Left hindlimb (tissue), 1 donor: ENCODE data around the gene DDX18.
"Not testable (repeated sequence)": the region's sequence is repeated elsewhere in the genome, so short reads cannot be mapped to it uniquely, and the experiment has no call there.

Source experiments
- DNase-seq: peaks from one replicate; pipeline ENCODE4 v3.0.0-alpha.2; 2018

The DDX18 gene

GRCh38 chr2:117814417-117815264, at the start of gene DDX18:
Gene DDX18 (plus strand): TSS chr2:117814691. CDS start chr2:117814778, 87 bp downstream.
- peak; percentile 98 for DNase-seq

- DNase-seq: no peak
Observed at GRCh38 chr2:117770730-117771129, 43.8 kb upstream of the DDX18 start.

DNA sequence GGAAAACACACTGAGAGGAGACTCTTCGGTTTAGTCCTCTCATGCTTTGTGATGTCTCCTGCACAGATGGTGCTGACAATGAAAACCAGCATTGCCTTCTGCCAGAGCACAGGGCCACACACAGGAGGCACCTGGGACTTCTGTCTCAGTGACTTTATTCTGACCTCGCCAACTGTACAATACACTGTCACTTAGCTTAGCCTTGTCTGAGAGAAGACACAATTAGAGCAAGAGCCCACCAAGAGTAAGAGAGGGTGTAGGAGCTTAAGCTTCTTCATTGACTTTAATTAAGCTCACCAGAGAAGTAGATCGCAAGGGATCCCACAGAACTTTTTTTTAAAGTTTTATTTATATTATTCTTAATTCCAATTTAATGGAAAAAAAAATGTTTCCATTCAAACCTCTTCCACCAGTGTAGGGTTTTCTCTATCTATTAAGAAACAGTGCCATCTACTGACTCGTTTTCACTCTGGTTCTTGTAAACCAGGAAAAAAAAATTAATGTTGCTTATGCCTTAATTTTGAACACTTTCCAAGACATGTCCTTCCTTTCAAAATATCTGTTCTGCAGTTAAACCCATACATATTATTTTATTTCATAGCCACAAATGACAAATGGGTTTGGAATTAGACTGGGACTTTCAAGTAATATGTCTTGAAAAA, 42.4 kb upstream of the DDX18 start:
- no peak for DNase-seq

DNA sequence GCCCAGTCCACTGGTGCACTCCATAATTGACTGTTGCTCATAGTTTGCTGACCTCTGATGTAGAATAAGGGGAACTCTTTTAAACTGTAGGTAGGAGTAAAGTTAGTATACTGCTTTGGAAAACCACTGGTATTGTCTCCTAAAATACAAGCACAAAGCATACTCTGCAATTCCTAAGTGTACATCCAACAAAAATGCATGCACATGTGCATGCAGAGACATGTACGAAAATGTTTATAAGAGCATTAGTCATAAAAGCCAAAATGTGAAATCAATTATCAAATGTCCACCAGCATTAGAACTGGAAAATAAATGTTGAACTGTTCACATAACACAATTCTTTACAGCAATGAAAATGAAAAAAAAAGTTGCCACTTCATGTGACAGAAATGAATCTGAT, 39.8 kb upstream of the DDX18 start:
- no peak for DNase-seq

DNA sequence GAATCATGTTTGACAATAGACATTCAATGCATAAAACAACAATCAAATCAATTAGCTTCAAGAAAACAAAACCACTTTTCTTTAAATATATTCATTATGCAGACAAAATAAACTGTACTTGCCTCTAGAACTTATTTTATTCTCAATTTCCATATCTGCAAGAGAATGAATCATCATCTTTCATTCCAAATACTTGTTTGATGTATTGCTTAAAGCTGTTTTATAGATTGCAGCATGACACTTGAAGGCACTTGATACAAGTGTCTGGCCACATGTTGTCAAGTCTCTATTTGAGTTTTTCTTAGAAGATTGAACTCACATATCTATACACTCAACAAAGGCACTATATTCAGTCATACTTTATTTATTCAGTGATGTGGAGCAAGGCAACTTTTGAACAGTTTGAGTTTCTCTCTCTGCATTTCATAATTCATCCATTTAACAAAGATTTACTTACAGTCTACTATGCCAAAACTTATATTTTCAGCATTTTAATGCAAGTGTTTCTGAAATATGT, 38.7 kb upstream of the DDX18 start:
- no peak for DNase-seq

GRCh38 chr2:117776888-117777287, 37.6 kb upstream of the DDX18 start:
- no peak for DNase-seq

DNA sequence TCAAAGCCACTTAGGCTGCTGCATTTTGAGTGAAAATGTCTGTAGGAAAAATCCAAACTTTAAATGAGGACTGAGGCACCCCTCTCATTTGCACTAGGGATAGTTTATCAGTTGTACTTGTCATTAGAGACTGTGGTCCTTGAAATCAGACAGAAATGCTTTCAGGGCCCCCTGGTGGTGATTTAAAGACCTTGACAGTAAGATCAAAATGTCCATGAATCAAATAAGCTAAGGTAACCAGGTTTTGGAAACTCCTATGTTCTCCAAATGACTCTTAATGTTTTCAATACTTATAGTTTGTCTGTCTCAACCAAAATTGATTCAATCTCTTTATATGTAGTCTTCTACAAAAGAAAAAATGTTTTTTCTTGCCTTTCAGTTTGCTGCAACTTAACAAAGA, 28.8 kb upstream of the DDX18 start:
- DNase-seq: no peak

- no peak for DNase-seq
Observed at GRCh38 chr2:117786520-117786919, 28.0 kb upstream of the DDX18 start.

DNA sequence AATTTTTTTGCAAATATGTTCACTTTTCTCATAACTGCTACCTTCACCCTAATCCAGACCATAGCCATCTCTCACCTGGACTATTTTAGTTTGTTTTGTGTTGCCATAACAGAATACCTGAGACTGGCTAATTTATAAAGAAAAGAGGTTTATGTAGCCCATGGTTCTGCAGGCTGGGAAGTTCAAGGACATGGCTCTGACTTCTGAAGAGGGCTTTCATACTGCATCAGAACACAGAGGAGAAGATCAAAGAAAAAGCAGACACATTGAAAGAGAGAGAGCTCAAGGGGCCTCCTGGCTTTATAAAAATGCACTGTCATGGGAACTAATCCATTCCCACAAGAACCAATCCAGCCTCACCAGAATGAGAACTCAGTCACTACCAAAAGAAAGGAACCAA, 25.0 kb upstream of the DDX18 start:
- DNase-seq: no peak

DNA sequence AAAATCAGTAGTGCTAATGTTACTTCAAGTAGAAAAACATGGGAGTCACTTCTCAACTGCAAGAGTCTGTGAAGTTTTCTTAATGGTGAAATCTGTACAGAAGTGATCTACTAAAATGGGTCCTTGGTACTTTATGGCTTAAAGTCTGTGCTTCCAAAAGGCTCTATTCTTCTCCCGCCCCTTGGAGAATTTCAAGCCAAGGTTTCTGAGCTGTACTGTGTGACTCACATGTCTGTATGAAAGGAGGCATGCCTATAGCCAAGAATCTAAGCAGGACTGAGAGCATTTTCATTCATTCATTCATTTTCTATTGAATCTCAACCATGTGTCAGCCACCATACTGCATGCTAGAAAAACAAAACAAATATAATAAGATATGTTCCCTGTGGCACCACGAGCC, 19.8 kb upstream of the DDX18 start:
- DNase-seq: no peak

GRCh38 chr2:117801826-117802225, 12.7 kb upstream of the DDX18 start:
- no peak for DNase-seq

- not testable (repeated sequence) for DNase-seq
Observed at GRCh38 chr2:117803644-117804325, 10.7 kb upstream of the DDX18 start.

DNA sequence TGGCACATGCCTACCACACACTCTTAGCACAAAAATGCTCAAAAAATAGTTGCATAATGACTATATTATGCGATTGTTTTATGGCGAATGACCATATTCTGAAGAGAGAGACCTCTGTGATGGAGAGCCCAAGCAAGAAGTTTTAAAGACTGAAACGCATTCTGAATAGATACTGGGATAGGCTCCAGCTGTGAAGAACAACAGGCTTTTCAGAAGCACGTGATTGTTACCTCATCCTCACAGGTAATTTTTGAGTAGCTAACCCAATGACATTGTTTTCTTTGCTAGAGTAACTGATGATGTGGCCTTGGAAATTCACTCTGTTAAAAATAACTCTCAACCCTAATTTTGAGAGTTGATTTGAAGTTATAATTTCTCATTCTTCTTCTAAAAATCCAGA, 2.0 kb upstream of the DDX18 start:
- no peak for DNase-seq

DNA sequence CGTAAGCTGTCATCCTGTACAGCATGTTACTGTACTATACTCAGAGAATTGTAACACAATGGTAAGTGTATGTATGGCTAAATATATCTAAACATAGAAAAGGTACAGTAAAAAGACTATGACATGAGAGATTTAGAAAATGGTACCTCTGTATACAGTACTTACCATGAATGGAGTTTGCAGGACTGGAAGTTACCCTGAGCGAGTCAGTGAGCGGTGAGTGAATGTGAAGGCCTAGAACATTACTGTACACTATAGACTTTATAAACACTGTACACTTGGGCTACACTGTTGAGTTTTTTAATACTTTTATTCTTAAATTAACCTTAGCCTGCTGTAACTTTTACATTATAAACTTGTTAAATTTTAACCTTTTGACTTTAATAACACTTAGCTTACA, 1.5 kb downstream of the DDX18 start:
- no peak for DNase-seq

GRCh38 chr2:117818921-117819320, 4.4 kb downstream of the DDX18 start:
- DNase-seq: no peak

DNA sequence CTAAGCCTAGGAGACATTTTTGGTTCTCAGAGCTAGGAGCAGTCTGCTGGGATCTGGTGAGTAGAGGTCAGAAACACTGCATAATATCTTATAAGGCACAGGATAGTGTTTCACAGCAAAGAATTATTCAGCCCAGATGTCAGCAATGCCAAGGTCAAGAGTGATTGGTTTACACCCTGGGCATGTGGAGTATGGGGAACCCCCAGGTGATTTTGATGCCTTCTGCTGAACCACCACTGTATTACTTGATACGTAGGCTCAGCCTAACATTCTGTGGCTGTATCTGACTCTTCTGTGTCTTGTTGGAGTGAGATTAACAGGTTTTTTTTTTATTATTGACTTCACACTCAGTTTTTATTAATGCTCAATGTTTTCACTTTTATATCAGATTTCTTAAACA, 6.0 kb downstream of the DDX18 start:
- DNase-seq: no peak

DNA sequence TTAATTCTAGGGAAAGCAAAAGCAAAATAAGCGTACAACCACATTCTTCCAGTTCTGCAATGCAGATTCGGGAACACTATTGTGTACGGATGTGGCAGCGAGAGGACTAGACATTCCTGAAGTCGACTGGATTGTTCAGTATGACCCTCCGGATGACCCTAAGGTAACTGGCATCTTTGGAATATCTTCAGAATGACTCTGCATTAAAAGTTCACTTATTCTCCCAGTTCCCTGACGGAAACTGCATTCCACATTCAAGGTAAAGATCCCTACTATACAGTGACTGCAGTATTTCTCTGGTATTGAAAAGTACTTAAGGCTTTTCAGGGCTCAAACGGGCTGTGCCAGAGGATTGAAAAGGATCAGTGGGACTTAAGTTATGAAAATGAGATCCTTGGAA, 10.9 kb downstream of the DDX18 start:
- DNase-seq: no peak

- not testable (repeated sequence) for DNase-seq
Observed at GRCh38 chr2:117827464-117827863, 13.0 kb downstream of the DDX18 start.

GRCh38 chr2:117828870-117829269, 14.4 kb downstream of the DDX18 start:
- no peak for DNase-seq

- DNase-seq: no peak
Observed at GRCh38 chr2:117832332-117832731, 17.8 kb downstream of the DDX18 start.

DNA sequence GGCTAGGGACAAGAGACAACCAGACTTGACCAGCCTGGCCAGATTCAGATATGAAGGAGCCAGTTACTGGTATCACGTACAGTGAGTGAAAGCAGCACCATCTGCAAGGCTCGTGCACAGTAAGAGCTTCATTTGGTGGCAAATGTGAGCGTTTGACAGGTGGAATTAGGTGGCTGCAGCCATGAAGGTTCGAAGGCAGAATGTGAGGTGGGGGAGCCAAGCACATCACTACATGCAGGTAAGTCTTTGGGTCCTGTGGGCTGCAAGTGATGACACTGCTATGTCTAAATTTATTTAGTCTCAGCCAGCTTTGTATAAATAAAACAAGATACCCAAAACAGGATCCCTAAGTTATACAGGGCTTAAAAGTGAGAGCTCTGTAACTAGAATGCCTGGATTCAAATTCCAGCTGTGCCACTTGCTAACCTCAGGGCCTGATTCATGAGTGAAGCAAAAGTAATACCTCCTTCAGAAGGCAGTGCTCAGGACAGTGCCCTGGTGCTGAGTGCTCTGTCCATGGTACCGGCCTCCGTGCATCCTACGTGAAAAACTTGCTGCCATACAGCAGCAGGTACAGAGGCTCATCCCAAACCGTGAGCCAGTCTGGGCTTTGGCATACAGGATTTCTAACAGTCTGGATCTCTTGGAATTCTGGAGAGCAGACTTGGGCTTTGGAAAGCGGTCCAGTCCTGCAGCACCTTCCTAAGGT, 18.6 kb downstream of the DDX18 start:
- no peak for DNase-seq

DNA sequence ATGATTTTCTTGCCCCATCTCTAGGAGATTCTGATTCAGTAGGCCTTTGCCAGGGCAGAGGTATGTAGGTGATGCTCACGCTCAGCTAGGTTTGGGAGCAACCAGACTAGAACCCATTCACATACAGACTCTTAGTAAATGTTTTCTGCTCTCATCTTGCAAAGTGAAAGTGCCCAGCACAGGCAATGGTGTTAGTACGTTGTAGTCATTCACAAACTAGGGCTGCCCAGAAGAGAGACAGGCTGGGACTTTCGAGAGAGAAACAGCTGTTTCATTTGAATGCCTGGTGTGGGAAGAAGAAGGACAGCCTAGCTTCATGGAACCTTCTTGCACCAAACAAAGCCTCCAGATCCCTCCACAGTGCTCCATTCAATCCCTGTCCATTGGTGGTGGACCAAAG, 19.4 kb downstream of the DDX18 start:
- DNase-seq: no peak

DNA sequence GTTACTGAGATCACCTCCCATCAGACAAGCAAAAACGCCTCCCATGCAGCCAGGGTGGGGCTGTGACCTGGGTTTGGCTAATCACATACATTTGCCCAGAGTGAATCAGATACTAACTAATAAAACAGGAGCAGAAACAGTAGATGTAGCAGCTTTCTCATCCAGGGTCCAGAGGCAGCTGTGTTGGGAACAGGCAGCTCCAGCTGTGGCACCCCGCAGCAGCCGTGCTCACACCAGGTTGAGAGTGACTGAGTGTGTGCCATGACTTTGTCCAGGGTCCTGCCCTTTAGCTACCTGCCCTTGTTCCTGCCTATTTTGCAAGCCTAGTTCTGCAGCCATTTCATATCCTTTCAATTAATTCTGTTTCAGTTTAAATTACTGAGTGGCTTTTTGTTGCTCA, 20.5 kb downstream of the DDX18 start:
- no peak for DNase-seq
